ENCODE measurements around the gene GCA.

GRCh38 chr2:162315938-162316337, 28.0 kb upstream of the GCA start:
- TF ChIP-seq CTCF (conservative IDR thresholded peaks at IDR 0.05; ENCODE audit: low read depth, low read length) (no peak), POLR2A (IDR thresholded peaks at IDR 0.05; ENCODE audit: low read depth, low read length) (no peak), MXI1 (IDR thresholded peaks at IDR 0.05; ENCODE audit: borderline replicate concordance, low read depth, low read length) (no peak), NFE2L2 (IDR thresholded peaks at IDR 0.05; ENCODE audit: low read depth, low read length) (no peak)

Data from IMR-90 (cell line).